ENCODE data around the gene SYMPK.

SYMPK gene

GRCh38 chr19:45884682-45885555, 22.0 kb upstream of the SYMPK start:
- DNase-seq (ENCODE audit: low read depth in 2 of 2), result no peak
- TF ChIP-seq CTCF (IDR thresholded peaks at IDR 0.05; ENCODE audit: low read depth, low read length), result no peak
- peak overlapping the region; percentile 58 to 73 for H3K4me3 ChIP-seq (replicated peaks in 1 of 2; ENCODE audit: low read depth in 2 of 2, low read length in 2 of 2)

GRCh38 chr19:45883881-45884681, 21.1 kb upstream of the SYMPK start:
- TF ChIP-seq CTCF (IDR thresholded peaks at IDR 0.05; ENCODE audit: low read depth, low read length), result no peak
- DNase-seq (ENCODE audit: low read depth in 2 of 2), result no peak
- no peak overlapping the region for H3K4me3 ChIP-seq (replicated peaks in 1 of 2; ENCODE audit: low read depth in 2 of 2, low read length in 2 of 2)

GRCh38 chr19:45883586-45883880, 20.6 kb upstream of the SYMPK start:
- no peak for DNase-seq (ENCODE audit: low read depth in 2 of 2)
- no peak overlapping the region for H3K4me3 ChIP-seq (replicated peaks in 1 of 2; ENCODE audit: low read depth in 2 of 2, low read length in 2 of 2)
- TF ChIP-seq CTCF (IDR thresholded peaks at IDR 0.05; ENCODE audit: low read depth, low read length), result no peak

GRCh38 chr19:45882652-45883585, 20.0 kb upstream of the SYMPK start:
- H3K4me3 ChIP-seq (replicated peaks in 1 of 2; ENCODE audit: low read depth in 2 of 2, low read length in 2 of 2), result peak overlapping the region; percentile 3 to 10
- TF ChIP-seq CTCF (IDR thresholded peaks at IDR 0.05; ENCODE audit: low read depth, low read length), result peak; percentile 100
- peak; percentile 91 to 93 for DNase-seq (ENCODE audit: low read depth in 2 of 2)

GRCh38 chr19:45881909-45882528, 19.1 kb upstream of the SYMPK start:
- no peak overlapping the region for H3K4me3 ChIP-seq (replicated peaks in 1 of 2; ENCODE audit: low read depth in 2 of 2, low read length in 2 of 2)
- no peak for DNase-seq (ENCODE audit: low read depth in 2 of 2)
- TF ChIP-seq CTCF (IDR thresholded peaks at IDR 0.05; ENCODE audit: low read depth, low read length), result no peak

Measured in cardiac fibroblast (primary cell).